Brain pericyte (primary cell): ENCODE data around the gene LLGL1.
A peak's percentile ranks its signal among the peaks of the same experiment; 100 is the strongest.

Experiments
- DNase-seq: peaks from one replicate; pipeline ENCODE4 v3.0.0-alpha.2; 2012; ENCODE audit warnings: low read depth, low spot score

The LLGL1 gene

DNA sequence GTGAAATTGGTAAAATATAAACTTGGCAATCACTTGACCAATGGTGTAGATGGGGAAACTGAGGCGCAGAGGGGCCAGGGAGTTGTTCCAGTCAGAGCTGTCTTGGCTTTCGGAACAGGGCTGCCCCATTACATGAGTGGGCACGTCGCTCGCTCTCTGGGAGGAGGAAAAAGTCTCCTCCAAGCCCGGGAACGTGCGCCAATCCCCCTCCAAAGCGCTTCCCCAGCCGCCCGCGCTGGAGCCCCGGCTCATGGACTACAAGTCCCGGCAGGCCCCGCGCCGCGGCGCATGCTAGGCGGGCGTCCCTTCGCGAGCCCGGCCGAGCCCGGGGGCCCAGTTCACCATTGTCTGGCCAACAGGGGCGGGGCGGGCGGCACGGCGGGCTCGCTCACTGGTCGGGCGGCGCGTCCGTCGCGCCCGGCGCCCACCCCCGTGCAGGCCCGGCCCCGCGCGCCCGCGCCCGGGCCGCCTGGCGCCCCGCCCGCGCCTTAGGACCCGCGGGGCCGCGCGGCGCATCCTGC lies at the start of gene LLGL1:
LLGL1 (plus strand) TSS at position 515 of the 521 bp plus-strand sequence. CDS start 48 bp downstream, outside the sequence.
- peak; percentile 78 for DNase-seq

DNA sequence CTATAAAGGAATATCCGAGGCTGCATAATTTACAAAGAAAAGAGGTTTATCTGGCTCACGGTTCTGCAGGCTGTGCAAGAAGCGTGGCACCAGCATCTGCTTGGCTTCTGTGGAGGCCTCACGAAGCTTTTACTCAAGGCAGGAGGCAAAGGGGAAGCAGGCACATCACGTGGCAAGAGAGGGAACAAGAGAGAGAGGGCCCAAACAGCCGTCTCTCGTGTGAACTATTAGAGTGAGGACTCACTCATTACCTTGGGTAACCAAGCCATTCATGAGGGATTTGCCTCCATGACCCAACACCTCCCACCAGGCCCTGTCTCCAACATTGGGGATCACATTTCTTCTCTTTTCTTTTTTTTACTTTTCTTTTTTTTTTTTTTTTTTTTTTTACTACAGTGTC lies 49.3 kb upstream of the LLGL1 start:
- no peak for DNase-seq

DNA sequence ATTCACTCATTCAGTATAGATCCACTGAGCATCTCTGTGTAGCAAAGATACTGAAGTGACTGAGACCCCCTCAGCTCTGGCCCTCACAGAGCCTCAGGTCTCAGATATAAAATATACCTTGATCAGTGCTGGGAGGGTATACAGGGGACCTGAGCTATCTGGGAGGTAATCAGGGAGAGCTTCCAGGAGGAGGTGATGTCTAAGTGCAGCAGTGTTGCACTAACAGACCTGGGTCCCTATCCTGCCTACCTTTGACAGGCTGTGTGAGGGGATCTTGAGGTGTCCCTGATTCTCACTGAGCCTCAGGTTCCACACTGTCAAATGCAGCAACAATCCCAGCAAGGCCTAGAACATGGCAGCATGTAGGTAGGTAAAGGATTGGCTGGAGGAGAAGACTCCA lies 48.3 kb upstream of the LLGL1 start:
- DNase-seq: no peak

DNA sequence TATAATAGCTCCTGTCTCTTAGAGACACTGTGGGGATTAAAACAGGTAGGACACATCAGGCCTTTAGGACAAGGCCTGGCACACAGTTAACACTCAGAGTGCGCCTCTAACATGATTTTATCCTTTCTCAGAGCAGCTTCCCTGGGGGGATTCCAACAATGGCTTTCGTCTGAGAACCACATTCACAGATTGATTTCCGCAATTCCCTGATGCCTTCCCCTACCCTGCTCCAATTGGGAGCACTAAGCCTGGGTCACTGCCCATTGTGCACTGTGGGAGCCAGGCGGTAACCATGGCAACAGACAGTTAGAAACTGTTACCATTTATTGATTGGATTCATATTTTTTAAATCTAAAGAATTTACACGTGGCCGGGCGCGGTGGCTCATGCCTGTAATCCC lies 47.7 kb upstream of the LLGL1 start:
- no peak for DNase-seq

DNA sequence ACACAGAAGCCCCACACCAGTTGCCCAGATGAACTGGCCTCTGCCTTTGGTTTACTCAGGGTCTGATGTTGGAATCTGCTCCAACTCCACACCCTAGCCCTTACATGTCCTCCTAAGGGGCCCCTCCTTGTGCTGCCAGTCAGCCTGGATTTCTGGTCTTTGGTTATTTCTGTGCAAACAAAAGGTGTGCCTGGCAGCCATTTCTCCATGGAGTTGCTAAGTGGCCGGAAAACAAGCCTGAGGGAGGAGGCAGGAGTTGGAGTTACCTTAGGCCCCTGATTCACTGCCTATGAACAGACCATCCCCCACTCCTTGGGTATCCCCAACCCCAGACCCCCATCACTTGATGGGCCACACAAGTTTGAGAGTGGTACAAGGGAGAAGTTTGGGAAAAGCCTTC lies 46.2 kb upstream of the LLGL1 start:
- no peak for DNase-seq

DNA sequence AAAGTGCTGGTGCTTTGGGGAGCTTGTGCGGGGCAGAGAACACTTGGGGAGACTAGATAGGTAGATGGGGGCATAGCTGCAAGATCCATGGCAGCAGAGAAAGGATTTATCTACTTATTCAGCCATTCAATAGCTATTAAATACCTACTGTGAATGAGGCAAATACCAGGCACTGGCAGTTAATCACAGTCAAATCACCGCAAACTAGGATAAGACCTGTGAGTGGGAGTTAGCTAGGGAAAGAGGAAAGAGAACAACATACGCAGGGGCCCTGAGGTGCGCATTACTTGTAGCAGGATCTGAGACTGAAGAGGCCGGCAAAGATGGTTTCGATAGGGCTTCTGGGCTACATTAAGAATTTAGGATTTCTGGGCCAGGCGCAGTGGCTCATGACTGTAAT lies 45.6 kb upstream of the LLGL1 start:
- no peak for DNase-seq

DNA sequence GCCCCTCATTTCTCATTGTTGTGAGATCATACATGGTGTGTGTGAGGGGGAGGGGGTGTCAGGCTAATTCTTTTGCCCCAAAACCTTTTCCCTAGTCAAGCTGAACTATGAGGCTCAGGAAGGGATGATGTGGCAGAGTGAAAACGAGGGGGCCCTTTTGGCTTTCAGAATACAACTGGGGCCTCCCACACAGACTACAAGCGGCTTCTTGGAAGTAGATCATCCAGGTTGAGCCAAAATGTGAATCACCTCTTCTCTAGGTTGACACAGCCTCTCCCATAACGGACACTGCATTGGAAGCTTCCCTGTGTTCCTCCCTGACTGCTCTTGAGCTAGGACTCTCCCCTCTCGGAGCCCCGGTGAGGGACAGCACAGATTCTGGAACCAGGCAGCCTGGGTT lies 44.1 kb upstream of the LLGL1 start:
- no peak for DNase-seq

DNA sequence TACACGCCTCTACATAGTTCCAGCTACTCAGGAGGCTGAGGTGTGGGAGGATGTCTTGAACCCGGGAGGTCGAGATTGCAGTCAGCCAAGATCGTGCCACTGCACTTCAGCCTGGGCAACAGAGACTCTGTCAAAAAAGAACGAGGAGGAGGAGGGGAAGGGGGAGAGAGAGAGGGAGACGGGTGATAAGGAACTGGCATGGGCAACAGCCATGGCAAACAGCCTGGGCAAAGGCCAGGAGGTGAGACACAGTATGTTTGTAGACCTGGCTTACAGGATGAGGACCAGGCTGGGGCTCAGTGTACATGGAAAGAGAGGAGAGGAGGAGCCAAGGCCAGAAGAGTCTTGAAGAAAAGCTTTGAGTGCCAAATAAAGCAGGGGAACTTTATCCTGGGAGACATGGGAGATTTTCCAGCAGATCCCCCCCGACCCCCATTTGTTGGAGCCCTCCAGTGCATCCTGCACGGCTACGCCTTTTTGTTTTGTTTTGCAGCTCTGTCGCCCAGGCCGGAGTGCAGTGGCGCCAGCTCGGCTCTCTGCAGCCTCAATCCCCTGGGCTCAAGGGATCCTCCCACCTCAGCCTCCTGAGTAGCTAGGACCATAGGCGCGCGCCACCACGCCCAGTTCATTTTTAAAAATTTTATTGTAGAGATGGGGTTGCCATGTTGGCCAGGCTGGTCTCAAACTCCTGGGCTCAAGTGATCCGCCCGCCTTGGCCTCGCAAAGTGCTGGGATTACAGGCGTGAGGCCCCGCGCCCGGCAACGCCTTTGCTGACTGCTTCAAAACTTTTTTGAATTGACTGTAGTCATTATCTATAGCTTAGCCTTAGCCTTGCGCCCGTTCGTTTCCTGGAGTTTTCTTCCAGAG lies 43.1 kb upstream of the LLGL1 start:
- no peak for DNase-seq

DNA sequence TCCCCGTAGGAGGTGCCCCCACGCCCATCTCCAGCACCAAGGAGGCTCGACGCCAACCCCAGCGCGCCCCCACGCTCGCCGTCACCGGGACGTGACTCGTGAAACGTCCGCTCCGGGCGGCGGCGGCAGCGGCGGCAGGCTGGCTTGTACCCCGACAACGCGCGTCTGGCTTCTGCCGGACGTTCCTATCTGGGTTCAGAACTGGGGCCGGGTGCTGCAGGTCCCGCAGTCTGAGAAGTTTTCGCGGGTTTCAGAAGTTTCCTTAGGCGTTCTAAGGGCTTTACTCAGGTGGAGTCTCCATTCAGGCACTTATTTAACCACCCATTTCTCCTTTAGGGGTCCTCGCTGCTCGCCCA lies 42.5 kb upstream of the LLGL1 start:
- no peak for DNase-seq

DNA sequence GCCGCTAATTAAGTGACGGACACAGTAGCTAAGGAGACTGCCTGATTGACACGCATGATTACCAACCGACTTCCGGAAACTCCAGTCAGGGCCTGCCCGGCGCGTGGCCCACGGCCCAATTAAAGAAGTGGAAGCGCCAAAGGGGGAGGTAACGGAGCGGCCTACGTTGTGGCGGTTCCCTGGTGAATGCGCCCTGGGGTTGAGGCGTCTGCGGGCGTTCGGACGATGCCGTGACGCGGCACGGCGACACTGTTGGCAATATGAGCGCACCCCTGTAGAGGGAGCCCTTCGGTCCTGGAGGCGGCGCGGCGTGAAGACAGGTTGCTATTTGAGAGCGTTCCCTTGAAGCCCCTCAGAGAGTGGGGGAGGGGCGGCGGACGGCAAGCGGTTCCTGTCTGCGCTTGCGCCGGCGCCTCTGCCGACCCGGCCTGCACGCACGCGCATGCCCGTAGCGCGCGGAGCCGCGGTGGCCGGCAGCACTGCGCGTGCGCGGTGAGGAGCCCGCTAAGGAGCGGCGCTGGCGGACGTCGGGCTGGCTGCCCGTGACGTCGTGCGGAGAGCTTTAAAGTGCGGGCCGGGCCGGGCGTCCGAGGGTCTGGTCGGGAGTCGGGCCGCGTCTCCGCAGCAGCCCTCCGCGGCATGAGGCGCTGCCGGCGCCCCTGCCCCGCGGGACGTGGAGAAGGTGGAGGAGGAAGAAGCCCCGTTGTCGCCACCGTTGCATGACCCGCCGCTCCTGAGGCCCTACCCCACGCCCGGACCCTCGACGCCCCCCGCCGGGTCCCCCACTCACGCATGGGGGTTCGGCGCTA lies 41.9 kb upstream of the LLGL1 start, which contains the start of gene ALKBH5:
ALKBH5 (plus strand) TSS at position 495 of the 809 bp plus-strand sequence. CDS start 416 bp downstream, outside the sequence.
- peak; percentile 97 for DNase-seq

DNA sequence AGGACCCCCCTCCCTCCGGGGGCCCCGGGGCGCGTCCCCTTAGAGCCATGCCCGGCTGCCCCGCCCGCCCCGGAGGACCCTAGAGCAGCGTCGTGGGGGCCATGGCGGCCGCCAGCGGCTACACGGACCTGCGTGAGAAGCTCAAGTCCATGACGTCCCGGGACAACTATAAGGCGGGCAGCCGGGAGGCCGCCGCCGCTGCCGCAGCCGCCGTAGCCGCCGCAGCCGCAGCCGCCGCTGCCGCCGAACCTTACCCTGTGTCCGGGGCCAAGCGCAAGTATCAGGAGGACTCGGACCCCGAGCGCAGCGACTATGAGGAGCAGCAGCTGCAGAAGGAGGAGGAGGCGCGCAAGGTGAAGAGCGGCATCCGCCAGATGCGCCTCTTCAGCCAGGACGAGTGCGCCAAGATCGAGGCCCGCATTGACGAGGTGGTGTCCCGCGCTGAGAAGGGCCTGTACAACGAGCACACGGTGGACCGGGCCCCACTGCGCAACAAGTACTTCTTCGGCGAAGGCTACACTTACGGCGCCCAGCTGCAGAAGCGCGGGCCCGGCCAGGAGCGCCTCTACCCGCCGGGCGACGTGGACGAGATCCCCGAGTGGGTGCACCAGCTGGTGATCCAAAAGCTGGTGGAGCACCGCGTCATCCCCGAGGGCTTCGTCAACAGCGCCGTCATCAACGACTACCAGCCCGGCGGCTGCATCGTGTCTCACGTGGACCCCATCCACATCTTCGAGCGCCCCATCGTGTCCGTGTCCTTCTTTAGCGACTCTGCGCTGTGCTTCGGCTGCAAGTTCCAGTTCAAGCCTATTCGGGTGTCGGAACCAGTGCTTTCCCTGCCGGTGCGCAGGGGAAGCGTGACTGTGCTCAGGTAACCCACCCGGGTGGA lies 41.0 kb upstream of the LLGL1 start:
- no peak for DNase-seq

DNA sequence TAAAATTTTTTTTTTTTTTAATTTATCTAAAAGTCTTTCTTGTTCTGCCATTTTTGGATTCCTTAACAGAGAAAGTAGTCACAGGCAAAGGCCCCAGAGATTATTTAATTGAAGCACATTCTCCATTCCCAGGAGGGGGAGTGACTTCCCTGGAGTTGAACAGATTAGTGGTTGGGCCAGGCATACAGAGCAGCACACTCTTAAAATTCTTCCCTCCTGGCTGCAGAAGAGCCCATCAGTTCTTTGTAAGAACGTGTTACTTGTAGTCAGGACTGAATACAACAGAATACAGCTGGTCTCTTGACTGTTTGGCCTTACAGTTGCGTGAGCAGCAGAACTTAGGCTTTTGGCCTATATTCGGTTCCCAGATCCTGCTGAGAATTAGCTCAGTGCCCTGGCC lies 40.0 kb upstream of the LLGL1 start:
- no peak for DNase-seq

DNA sequence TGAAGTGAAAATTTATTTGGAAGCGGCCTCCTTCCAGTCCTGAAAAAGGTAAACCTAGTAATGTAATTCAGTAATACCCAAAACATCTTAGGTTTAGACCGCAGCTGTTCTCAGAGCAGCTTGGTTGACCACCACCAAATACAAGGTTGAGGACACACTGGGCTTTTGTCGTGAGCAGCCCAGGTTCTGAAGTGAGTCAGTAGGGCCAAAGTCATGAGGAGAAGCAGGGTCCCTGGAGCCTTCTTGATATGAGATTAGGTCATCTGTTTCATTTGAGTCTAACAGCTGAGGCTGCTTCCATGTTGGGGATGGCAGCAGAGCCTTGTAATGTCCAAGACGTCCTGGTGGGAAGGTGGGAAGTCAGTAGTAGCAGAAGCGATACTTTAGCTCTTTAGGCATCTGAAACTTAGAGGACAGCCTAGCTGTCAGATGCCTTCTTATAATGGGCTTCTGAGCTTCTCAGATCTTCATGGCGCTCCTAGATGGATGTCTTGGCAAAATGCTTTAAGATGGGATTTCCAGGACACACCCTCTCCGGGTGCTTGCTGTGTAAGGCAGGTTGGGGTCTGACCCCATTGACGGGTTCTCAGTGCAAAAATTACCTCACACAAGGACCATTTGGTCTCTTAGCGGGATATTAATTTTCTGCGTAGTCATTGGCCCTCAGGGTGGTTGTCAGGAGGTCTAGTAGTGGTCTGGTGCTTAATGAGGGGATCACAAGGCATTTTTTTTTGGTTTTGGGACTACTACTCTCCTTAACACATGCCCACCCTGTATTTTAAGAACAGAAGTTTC lies 39.4 kb upstream of the LLGL1 start:
- DNase-seq: no peak

DNA sequence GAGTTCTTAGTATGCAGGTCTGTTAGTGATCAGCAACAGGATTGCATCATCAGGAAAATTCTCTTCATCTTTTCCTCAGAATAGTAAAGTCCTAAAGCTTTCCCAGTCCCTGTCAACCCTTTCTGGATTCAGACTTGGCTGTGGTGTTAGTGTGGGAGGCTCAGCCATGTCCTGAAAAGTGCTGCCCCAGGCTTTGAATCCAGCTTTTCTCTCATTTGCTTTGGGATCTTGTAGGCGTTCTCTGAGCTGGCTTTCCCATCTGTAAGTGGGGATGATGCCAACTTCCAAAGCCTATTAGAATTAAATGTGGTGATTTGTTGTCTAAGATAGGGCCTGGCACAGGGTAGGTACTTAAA lies 38.8 kb upstream of the LLGL1 start:
- DNase-seq: no peak

DNA sequence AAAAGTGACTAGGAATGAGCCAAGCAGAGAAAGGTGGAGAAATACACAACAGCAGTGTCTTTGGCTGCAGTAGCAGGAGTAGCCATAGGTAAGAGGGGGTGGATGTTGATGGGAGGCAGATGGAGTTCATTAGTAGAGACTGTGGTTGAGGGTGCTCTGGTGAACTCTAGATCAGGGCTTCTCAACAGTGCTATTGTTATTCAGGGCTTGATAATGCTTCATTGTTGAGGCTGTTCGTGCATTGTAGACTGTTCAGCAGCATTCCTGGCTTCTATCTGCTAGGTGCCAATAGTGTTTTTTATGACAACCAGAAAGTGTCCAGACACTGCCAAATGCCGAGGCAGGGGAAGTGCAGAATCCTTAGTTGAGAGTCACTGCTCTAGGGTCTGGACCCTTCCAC lies 38.2 kb upstream of the LLGL1 start:
- DNase-seq: no peak

DNA sequence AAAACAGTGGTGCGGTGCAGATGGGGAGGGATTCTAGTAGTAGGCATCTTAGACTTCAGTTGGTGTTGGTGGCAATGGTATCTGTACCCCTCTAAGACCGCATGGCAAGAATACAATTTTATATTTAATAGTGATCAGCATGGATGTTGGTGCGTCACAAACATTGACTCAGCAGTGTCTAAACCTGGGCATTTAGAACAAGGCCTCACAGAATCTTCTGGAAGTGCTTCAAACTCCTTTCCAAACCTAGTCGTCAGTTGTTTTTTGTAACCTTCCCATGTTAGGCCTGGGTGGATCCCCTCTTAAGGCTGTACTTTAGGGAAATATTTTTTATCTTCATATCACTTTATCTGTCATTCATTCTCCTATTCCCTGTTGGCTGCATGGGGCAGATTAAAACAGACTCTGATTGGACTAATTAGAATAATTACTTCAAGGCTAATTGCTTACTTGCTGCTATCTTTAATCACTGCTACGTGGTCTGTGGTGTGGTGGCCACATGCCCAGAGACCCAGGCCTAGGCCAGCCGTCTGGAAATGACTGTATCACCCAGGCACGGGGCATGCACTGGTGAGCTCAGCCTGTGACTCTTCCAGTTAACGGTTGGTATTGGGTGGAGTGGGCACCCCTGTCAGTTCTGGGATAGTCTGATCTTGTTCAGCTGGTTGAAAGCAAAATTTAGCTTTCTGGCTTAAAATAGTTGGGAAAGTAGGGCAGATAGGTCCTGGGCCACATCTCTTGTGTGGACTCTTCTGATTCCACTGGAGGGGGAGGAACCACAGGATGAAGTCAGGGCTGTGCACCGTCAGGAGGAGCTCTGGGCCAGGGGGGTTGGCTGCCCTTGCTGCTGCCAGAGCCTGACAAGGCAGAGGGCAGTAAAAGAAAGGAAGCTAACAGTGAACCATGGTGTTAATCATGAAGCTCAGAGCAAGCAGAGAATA lies 37.3 kb upstream of the LLGL1 start:
- DNase-seq: no peak

DNA sequence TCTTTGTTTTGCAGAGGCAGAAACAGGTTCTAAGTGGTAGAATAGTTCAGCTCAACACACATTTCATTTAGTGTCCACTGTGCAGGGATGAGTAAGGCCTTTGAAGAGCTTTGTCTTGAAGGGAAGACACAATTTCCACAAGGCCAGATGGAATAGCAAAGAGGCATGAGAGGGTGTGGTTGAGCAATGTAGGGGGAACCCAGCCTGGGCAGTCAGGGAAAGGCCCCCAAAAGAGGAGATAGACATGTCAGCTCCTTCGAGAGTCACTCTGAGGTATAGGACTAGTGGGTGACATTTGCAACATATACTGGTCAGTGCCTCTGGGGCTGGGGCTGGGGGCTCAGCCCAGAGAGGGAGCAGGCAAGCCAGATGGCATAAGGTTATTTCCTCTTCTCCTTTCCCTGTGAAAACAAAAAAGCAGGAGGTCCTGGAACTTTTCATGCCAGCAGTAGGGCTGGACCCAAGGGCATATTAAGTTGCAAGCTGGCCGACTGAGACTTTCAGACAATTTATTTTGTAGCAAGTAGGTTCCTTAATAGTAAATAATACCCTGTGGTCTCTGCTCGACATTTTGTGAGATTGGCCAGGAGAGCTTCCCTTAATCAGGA lies 34.7 kb upstream of the LLGL1 start:
- DNase-seq: no peak

DNA sequence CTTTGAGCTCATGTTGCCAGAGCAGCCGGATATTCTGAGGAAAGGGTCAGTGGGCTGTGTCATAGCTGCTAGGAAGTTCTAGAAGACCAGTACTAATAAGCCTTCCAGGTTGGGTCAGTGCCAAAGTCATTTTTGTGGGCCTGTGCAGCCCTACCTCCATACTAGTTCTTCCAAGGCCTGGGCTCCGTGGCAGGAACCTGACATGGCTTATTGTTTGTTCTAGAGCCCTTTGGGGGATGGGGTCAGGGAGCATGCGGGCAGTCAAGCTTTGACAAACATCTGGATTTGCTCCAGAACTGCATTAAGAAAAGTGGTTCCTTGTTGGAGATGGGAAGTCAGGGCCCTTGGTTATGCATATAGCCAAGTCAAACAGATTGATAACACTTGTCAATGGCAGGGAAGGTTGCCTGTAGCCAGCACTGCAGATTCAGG lies 34.2 kb upstream of the LLGL1 start:
- no peak for DNase-seq

DNA sequence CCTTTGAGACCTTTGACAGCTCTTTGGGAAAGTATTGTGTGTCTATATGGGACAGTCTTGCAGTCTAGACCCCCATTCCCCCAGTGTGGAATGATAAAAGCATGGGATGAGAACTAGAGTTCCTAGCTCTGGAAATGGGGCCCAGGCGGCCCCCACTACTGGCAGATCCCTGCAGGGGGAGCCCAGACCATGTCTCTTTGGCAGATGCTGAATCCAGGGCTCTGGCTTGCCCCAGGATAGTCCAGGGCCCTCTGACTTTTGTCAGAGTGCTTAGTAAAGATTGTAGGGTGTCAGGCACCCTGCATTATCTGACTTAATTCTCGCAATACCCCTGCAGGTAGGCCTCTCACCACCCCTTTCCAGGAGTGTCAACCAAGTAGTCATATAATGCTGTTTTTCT lies 33.5 kb upstream of the LLGL1 start:
- DNase-seq: no peak
